Thoracic aorta (tissue), 2 donors: ENCODE results near the gene TFPI2. TPM values are rescaled to one million over a fixed set of nuclear protein-coding genes. Genes with fewer than 3 reads are reported as not detected.

Experiments used
- ATAC-seq: fragments of 150-250 bp; one replicate; pipeline ENCODE4 v1.8.0; 2017; ENCODE audit warnings: low read depth; ENCODE audit not compliant: insufficient number of reproducible peaks, low FRiP score
- DNase-seq: peaks from one replicate; pipeline ENCODE4 v3.0.0-alpha.2; 2020; ENCODE audit warnings: low spot score
- H3K27ac ChIP-seq, 2 donors: fragments of 200-600 bp; sonication (generic); 1 replicate in 1 of 2; 2 replicates in 1 of 2; pipeline ENCODE4 v1.5.1; 2016; ENCODE audit warnings: mild to moderate bottlenecking in 2 of 2, moderate library complexity in 2 of 2
- H3K27me3 ChIP-seq: fragments of 200-600 bp; sonication (generic); replicated peaks from 2 replicates; pipeline ENCODE4 v1.6.0; 2016; ENCODE audit warnings: mild to moderate bottlenecking; ENCODE audit not compliant: insufficient read depth
- H3K36me3 ChIP-seq: fragments of 200-600 bp; sonication (generic); one replicate; pipeline ENCODE4 v1.5.1; 2016
- H3K4me1 ChIP-seq, 2 donors: fragments of 200-600 bp; sonication (generic); 1 replicate in 1 of 2; 2 replicates in 1 of 2; pipeline versions ENCODE4 v1.5.1 to v1.6.0; 2016; ENCODE audit warnings: low read depth in 2 of 2, mild to moderate bottlenecking in 1 of 2; ENCODE audit not compliant: control insufficient read depth in 1 of 2
- H3K4me3 ChIP-seq: fragments of 200-600 bp; sonication (generic); 2 replicates; pipeline ENCODE4 v1.5.1; 2016; ENCODE audit warnings: mild to moderate bottlenecking
- H3K9me3 ChIP-seq: fragments of 200-600 bp; sonication (generic); 2 replicates; pipeline ENCODE4 v1.5.1; 2016
- total RNA-seq, 2 donors: library from RNA; depleted of rRNA; stranded (reverse); fragments of >200 nt; gene quantifications; one replicate each; pipeline versions ENCODE4 v1.1.0 to v1.2.3, GENCODE V29; 2016
- TF ChIP-seq, protein P1 (sequence below): fragments of 200-600 bp; sonication (generic); IDR thresholded peaks from one replicate; pipeline ENCODE4 v1.5.1; 2019; ENCODE audit warnings: antibody characterized with exemption

TFPI2 gene
- total RNA-seq, 2 donors from 2014 or later: 19.8 to 23.7 TPM

DNA sequence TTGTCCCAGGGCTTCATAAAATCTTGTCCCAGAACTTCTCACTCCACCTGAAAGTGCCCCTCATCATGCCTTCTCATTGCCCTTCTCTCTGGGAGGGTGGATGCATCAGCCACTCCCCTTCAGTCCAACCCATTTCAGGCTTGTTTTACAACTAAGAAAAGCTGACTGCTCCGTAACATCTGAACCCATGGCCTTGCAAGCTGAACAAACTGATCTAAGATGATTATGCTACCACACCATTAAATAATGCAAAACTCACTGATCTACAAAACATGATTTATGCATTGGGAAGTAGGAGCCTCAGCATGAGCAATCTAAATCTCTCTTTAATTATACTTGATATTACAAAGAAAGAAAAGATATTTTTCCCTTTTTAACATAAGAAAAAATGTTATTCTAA, 34.8 kb downstream of the TFPI2 start:
- DNase-seq: no peak
- Histone ChIP-seq H3K4me1 (peaks cover 0 to 8% of the 10 kb centered on the region in 2 donors), H3K4me3 (no peak overlapping the region), H3K27ac (no peak overlapping the region), H3K36me3 (no peaks in the 10 kb centered on the region), H3K27me3 (no peaks in the 10 kb centered on the region), H3K9me3 (no peaks in the 10 kb centered on the region)
- no peak for ATAC-seq
- TF ChIP-seq, protein P1, sequence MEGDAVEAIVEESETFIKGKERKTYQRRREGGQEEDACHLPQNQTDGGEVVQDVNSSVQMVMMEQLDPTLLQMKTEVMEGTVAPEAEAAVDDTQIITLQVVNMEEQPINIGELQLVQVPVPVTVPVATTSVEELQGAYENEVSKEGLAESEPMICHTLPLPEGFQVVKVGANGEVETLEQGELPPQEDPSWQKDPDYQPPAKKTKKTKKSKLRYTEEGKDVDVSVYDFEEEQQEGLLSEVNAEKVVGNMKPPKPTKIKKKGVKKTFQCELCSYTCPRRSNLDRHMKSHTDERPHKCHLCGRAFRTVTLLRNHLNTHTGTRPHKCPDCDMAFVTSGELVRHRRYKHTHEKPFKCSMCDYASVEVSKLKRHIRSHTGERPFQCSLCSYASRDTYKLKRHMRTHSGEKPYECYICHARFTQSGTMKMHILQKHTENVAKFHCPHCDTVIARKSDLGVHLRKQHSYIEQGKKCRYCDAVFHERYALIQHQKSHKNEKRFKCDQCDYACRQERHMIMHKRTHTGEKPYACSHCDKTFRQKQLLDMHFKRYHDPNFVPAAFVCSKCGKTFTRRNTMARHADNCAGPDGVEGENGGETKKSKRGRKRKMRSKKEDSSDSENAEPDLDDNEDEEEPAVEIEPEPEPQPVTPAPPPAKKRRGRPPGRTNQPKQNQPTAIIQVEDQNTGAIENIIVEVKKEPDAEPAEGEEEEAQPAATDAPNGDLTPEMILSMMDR: no peak

DNA sequence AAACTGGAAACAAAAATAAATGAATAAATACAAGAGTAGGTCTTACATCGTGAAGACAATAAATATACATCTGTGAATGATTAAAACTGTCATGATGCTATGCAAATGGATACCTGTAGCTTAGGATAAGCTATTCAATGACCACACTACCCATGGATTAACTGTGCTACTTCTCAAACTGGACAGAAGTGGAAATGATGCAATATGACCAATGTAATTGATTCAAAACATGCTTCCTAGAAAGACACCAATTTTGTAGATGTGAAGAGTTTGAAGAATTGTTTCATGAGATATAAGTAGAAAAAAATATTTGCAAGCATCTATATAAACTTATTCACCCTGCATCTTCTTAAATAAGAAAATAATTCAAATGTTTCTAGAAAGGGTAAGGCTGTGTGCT, 36.1 kb downstream of the TFPI2 start:
- no peak for DNase-seq
- TF ChIP-seq, protein P1: no peak
- Histone ChIP-seq H3K4me3 (no peak overlapping the region), H3K9me3 (no peaks in the 10 kb centered on the region), H3K27ac (no peak overlapping the region), H3K36me3 (no peaks in the 10 kb centered on the region), H3K27me3 (no peaks in the 10 kb centered on the region), H3K4me1 (peaks cover 0 to 8% of the 10 kb centered on the region in 2 donors)
- ATAC-seq: no peak

DNA sequence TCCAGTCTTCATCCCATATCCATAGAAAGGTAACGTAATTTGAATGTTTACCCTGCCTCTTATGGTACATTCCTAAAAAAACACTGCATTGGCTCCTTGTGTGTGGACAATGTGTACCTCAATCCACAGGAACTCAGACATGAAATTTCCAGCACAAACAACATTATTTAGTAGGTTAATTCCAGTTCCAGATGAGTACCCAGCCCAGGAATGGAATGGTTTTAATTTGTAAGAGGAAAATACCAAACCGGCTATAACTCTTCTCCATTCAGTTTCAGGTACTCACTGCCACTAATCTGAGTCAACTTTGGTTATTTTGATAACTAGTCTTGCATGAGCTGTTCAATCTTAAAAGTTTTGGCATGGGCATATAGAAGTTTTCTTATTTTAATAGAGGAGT, 39.0 kb downstream of the TFPI2 start:
- TF ChIP-seq, protein P1: no peak
- no peak for ATAC-seq

GRCh38 chr7:93843260-93843659, 47.3 kb downstream of the TFPI2 start:
- no peak for DNase-seq
- H3K9me3 ChIP-seq: no peaks in the 10 kb centered on the region
- TF ChIP-seq, protein P1: no peak
- H3K27me3 ChIP-seq: no peaks in the 10 kb centered on the region
- peaks cover 14 to 19% of the 10 kb centered on the region in 2 donors for H3K4me1 ChIP-seq
- H3K4me3 ChIP-seq: no peak overlapping the region
- no peak for ATAC-seq
- H3K36me3 ChIP-seq: no peaks in the 10 kb centered on the region
- H3K27ac ChIP-seq: no peak overlapping the region

More for the DNA sequence above, 39.0 kb downstream of the TFPI2 start:
- no peaks in the 10 kb centered on the region for H3K36me3 ChIP-seq
- H3K4me3 ChIP-seq: no peak overlapping the region
- peaks cover 0 to 8% of the 10 kb centered on the region in 2 donors for H3K4me1 ChIP-seq
- no peaks in the 10 kb centered on the region for H3K27me3 ChIP-seq
- DNase-seq: no peak
- H3K9me3 ChIP-seq: no peaks in the 10 kb centered on the region
- no peak overlapping the region for H3K27ac ChIP-seq

GRCh38 chr7:93838966-93839365, 51.6 kb downstream of the TFPI2 start:
- Histone ChIP-seq H3K4me1 (peaks cover 32 to 35% of the 10 kb centered on the region in 2 donors), H3K4me3 (peak overlapping the region; percentile 36), H3K27ac (peak overlapping the region in 1 of 2 donors; percentile 27), H3K27me3 (no peaks in the 10 kb centered on the region), H3K9me3 (no peaks in the 10 kb centered on the region), H3K36me3 (no peaks in the 10 kb centered on the region)
- DNase-seq: no peak
- TF ChIP-seq, protein P1: no peak
- ATAC-seq: no peak
